Activated T-helper 2 cell treated with anti-CD3 and anti-CD28 coated beads, Interferon-gamma antibody, Interleukin-2, Interleukin-4, amounts not matched to agents 10 μg/mL and 5 μg/mL and 100 μg/mL, durations not matched to agents 14 hours and 24 hours and 36 hours (primary cell): ENCODE results near the gene KRTAP1-3. TPM values are rescaled to one million over a fixed set of nuclear protein-coding genes. Genes with fewer than 3 reads are reported as not detected.

Experiments
- DNase-seq: peaks from one replicate; pipeline ENCODE4 v3.0.0; 2021; ENCODE audit warnings: low spot score
- H3K27ac Mint-ChIP-seq: one replicate; pipeline ENCODE4 v1.8.0; 2021; ENCODE audit warnings: mixed read lengths
- H3K27me3 Mint-ChIP-seq: one replicate; pipeline ENCODE4 v1.8.0; 2021; ENCODE audit warnings: low read depth, mixed read lengths
- H3K36me3 Mint-ChIP-seq: one replicate; pipeline ENCODE4 v1.8.0; 2021; ENCODE audit warnings: low read depth, mixed read lengths
- H3K4me1 Mint-ChIP-seq: one replicate; pipeline ENCODE4 v1.8.0; 2021; ENCODE audit warnings: low read depth, mixed read lengths
- H3K4me3 Mint-ChIP-seq: one replicate; pipeline ENCODE4 v1.8.0; 2021; ENCODE audit warnings: low read depth, mild to moderate bottlenecking, moderate library complexity, mixed read lengths
- H3K9me3 Mint-ChIP-seq: one replicate; pipeline ENCODE4 v1.8.0; 2021; ENCODE audit warnings: mixed read lengths
- intact Hi-C: fragments of 100-400 bp; cut with micrococcal nuclease; formaldehyde crosslinking; loops from one replicate; pipeline ENCODE4 v1.15.1; 2023
- total RNA-seq: library from RNA; stranded (reverse); gene quantifications from 2 replicates; pipeline ENCODE4 v1.2.3, GENCODE V29; 2022

Gene KRTAP1-3
- total RNA-seq, 1 donor from 2014 or later = not detected

GRCh38 chr17:40995116-40995515, 39.6 kb downstream of the KRTAP1-3 start:
- no peaks in the 10 kb centered on the region for H3K9me3 Mint-ChIP-seq

GRCh38 chr17:40993839-40994238, 40.8 kb downstream of the KRTAP1-3 start, which contains the start of gene KRTAP3-3:
Gene KRTAP3-3 (minus strand): TSS chr17:40994164. CDS start chr17:40994097, 67 bp downstream.
- no peak within 1 kb of the TSS for H3K4me3 Mint-ChIP-seq
- no peak within 1 kb of the TSS for H3K27ac Mint-ChIP-seq
- H3K36me3 Mint-ChIP-seq = no peaks in the 10 kb centered on the region
- no peak for DNase-seq
- H3K9me3 Mint-ChIP-seq = no peaks in the 10 kb centered on the region
- H3K27me3 Mint-ChIP-seq = peaks cover 37% of the 10 kb centered on the region
- no peaks in the 10 kb centered on the region for H3K4me1 Mint-ChIP-seq
- intact Hi-C loops = no loop called here

More at GRCh38 chr17:40995116-40995515, 39.6 kb downstream of the KRTAP1-3 start:
- H3K4me1 Mint-ChIP-seq = no peaks in the 10 kb centered on the region
- no peak overlapping the region for H3K27ac Mint-ChIP-seq
- DNase-seq = no peak
- H3K4me3 Mint-ChIP-seq = no peak overlapping the region
- H3K27me3 Mint-ChIP-seq = peaks cover 40% of the 10 kb centered on the region
- no peaks in the 10 kb centered on the region for H3K36me3 Mint-ChIP-seq
- intact Hi-C loops = no loop called here

- intact Hi-C loops = no loop called here
- Mint-ChIP-seq H3K4me3 (no peak overlapping the region), H3K36me3 (no peaks in the 10 kb centered on the region), H3K27ac (no peak overlapping the region), H3K27me3 (peaks cover 37% of the 10 kb centered on the region), H3K9me3 (no peaks in the 10 kb centered on the region), H3K4me1 (no peaks in the 10 kb centered on the region)
- no peak for DNase-seq
Measured at GRCh38 chr17:40993084-40993483, 41.6 kb downstream of the KRTAP1-3 start.

GRCh38 chr17:40992666-40993065, 42.0 kb downstream of the KRTAP1-3 start:
- Mint-ChIP-seq H3K27ac (no peak overlapping the region), H3K27me3 (peaks cover 36% of the 10 kb centered on the region), H3K9me3 (no peaks in the 10 kb centered on the region), H3K4me1 (no peaks in the 10 kb centered on the region), H3K36me3 (no peaks in the 10 kb centered on the region), H3K4me3 (no peak overlapping the region)
- intact Hi-C loops = no loop called here
- DNase-seq = no peak

- Mint-ChIP-seq H3K9me3 (no peaks in the 10 kb centered on the region), H3K27me3 (peaks cover 13% of the 10 kb centered on the region), H3K4me1 (no peaks in the 10 kb centered on the region), H3K4me3 (no peak overlapping the region), H3K36me3 (no peaks in the 10 kb centered on the region), H3K27ac (no peak overlapping the region)
- DNase-seq = no peak
- intact Hi-C loops = no loop called here
Measured at GRCh38 chr17:40986920-40987319, 47.8 kb downstream of the KRTAP1-3 start.

- Mint-ChIP-seq H3K36me3 (no peaks in the 10 kb centered on the region), H3K9me3 (no peaks in the 10 kb centered on the region), H3K27me3 (peaks cover 11% of the 10 kb centered on the region), H3K4me1 (no peaks in the 10 kb centered on the region), H3K27ac (no peak within 1 kb of the TSS), H3K4me3 (no peak within 1 kb of the TSS)
- DNase-seq = no peak
- intact Hi-C loops = no loop called here
Measured at GRCh38 chr17:40984226-40984625, 50.4 kb downstream of the KRTAP1-3 start, which contains the start of gene KRT40. Gene KRT40 (minus strand): TSS chr17:40984326. CDS start chr17:40984273, 53 bp downstream.

Other genes starting within 250 kb of the KRTAP1-3 start
- gene KRT28, start 234.9 kb downstream of the KRTAP1-3 start, total RNA-seq = not detected in 2 replicates
- 27.8 and 29.1 TPM in 2 replicates for gene KRT10, start 212.3 kb downstream of the KRTAP1-3 start, total RNA-seq
- not detected in 2 replicates for gene KRT12, start 167.7 kb downstream of the KRTAP1-3 start, total RNA-seq
- gene KRT20, start 149.6 kb downstream of the KRTAP1-3 start, total RNA-seq = not detected in 2 replicates
- not detected in 2 replicates for gene KRT23, start 97.2 kb downstream of the KRTAP1-3 start, total RNA-seq
- not detected in 2 replicates for gene KRT39, start 67.9 kb downstream of the KRTAP1-3 start, total RNA-seq
- not detected in 2 replicates for gene KRT40, start 50.5 kb downstream of the KRTAP1-3 start, total RNA-seq
- not detected in 2 replicates for gene KRTAP3-3, start 40.7 kb downstream of the KRTAP1-3 start, total RNA-seq
- gene KRTAP3-2, start 35.0 kb downstream of the KRTAP1-3 start, total RNA-seq = not detected in 2 replicates
- not detected in 2 replicates for gene KRTAP3-1, start 25.7 kb downstream of the KRTAP1-3 start, total RNA-seq
- not detected in 2 replicates for gene KRTAP1-5, start 7.7 kb downstream of the KRTAP1-3 start, total RNA-seq
- not detected in 2 replicates for gene KRTAP1-4, start 4.7 kb downstream of the KRTAP1-3 start, total RNA-seq
- not detected in 2 replicates for gene KRTAP1-1, start 6.6 kb upstream of the KRTAP1-3 start, total RNA-seq
- gene KRTAP2-1, start 12.4 kb upstream of the KRTAP1-3 start, total RNA-seq = not detected in 2 replicates
- not detected in 2 replicates for gene KRTAP2-2, start 20.4 kb upstream of the KRTAP1-3 start, total RNA-seq
- gene KRTAP2-3, start 25.2 kb upstream of the KRTAP1-3 start, total RNA-seq = not detected in 2 replicates
- gene KRTAP2-4, start 31.0 kb upstream of the KRTAP1-3 start, total RNA-seq = not detected in 2 replicates
- gene KRTAP4-7, start 49.3 kb upstream of the KRTAP1-3 start, total RNA-seq = not detected in 2 replicates
- not detected in 2 replicates for gene KRTAP4-8, start 63.3 kb upstream of the KRTAP1-3 start, total RNA-seq
- not detected in 2 replicates for gene KRTAP4-16, start 67.3 kb upstream of the KRTAP1-3 start, total RNA-seq
- not detected in 2 replicates for gene KRTAP4-9, start 70.5 kb upstream of the KRTAP1-3 start, total RNA-seq
- gene KRTAP4-11, start 83.5 kb upstream of the KRTAP1-3 start, total RNA-seq = not detected in 2 replicates
- gene KRTAP4-12, start 89.3 kb upstream of the KRTAP1-3 start, total RNA-seq = not detected in 2 replicates
- gene KRTAP4-6, start 105.7 kb upstream of the KRTAP1-3 start, total RNA-seq = not detected in 2 replicates
- not detected in 2 replicates for gene KRTAP4-5, start 115.0 kb upstream of the KRTAP1-3 start, total RNA-seq
- not detected in 2 replicates for gene KRTAP4-4, start 125.9 kb upstream of the KRTAP1-3 start, total RNA-seq
- gene KRTAP4-3, start 133.3 kb upstream of the KRTAP1-3 start, total RNA-seq = not detected in 2 replicates
- gene KRTAP4-2, start 143.3 kb upstream of the KRTAP1-3 start, total RNA-seq = not detected in 2 replicates
- not detected in 2 replicates for gene KRTAP4-1, start 150.0 kb upstream of the KRTAP1-3 start, total RNA-seq
- gene KRTAP9-1, start 155.0 kb upstream of the KRTAP1-3 start, total RNA-seq = not detected in 2 replicates
- gene KRTAP9-2, start 191.8 kb upstream of the KRTAP1-3 start, total RNA-seq = not detected in 2 replicates
- gene KRTAP9-3, start 197.6 kb upstream of the KRTAP1-3 start, total RNA-seq = not detected in 2 replicates
- not detected in 2 replicates for gene KRTAP9-8, start 203.1 kb upstream of the KRTAP1-3 start, total RNA-seq
- gene KRTAP9-4, start 214.8 kb upstream of the KRTAP1-3 start, total RNA-seq = not detected in 2 replicates
- gene KRTAP9-9, start 220.5 kb upstream of the KRTAP1-3 start, total RNA-seq = not detected in 2 replicates
- not detected in 2 replicates for gene KRTAP9-6, start 230.5 kb upstream of the KRTAP1-3 start, total RNA-seq
- not detected in 2 replicates for gene KRTAP9-7, start 240.8 kb upstream of the KRTAP1-3 start, total RNA-seq